ENCODE measurements around the gene VAC14.

The VAC14 gene

GRCh38 chr16:70764632-70765031 lies 36.3 kb downstream of the VAC14 start:
- DNase-seq (ENCODE audit: low spot score), result no peak

GRCh38 chr16:70760221-70760620 lies 40.7 kb downstream of the VAC14 start:
- DNase-seq (ENCODE audit: low spot score), result no peak

- no peak for DNase-seq (ENCODE audit: low spot score)
Measured at GRCh38 chr16:70759666-70760065, 41.3 kb downstream of the VAC14 start.

GRCh38 chr16:70758786-70759185 lies 42.2 kb downstream of the VAC14 start:
- DNase-seq (ENCODE audit: low spot score), result no peak

- no peak for DNase-seq (ENCODE audit: low spot score)
Measured at GRCh38 chr16:70757183-70757582, 43.8 kb downstream of the VAC14 start.

- no peak for DNase-seq (ENCODE audit: low spot score)
Measured at GRCh38 chr16:70756071-70756470, 44.9 kb downstream of the VAC14 start.

- DNase-seq (ENCODE audit: low spot score), result peak; percentile 60
Measured at GRCh38 chr16:70754851-70755600, 45.9 kb downstream of the VAC14 start.

- no peak for DNase-seq (ENCODE audit: low spot score)
Measured at GRCh38 chr16:70754371-70754770, 46.6 kb downstream of the VAC14 start.

- DNase-seq (ENCODE audit: low spot score), result no peak
Measured at GRCh38 chr16:70753694-70754325, 47.1 kb downstream of the VAC14 start.

GRCh38 chr16:70753228-70753627 lies 47.7 kb downstream of the VAC14 start:
- no peak for DNase-seq (ENCODE audit: low spot score)

- no peak for DNase-seq (ENCODE audit: low spot score)
Measured at GRCh38 chr16:70752426-70752825, 48.5 kb downstream of the VAC14 start.

GRCh38 chr16:70751593-70751992 lies 49.4 kb downstream of the VAC14 start:
- no peak for DNase-seq (ENCODE audit: low spot score)

GRCh38 chr16:70750893-70751467 lies 50.0 kb downstream of the VAC14 start:
- DNase-seq (ENCODE audit: low spot score), result no peak

- peak; percentile 65 for DNase-seq (ENCODE audit: low spot score)
Measured at GRCh38 chr16:70749681-70750601, 51.0 kb downstream of the VAC14 start.

GRCh38 chr16:70749006-70749678 lies 51.8 kb downstream of the VAC14 start:
- DNase-seq (ENCODE audit: low spot score), result no peak

GRCh38 chr16:70747703-70748631 lies 53.0 kb downstream of the VAC14 start:
- no peak for DNase-seq (ENCODE audit: low spot score)

- DNase-seq (ENCODE audit: low spot score), result no peak
Measured at GRCh38 chr16:70746708-70747424, 54.1 kb downstream of the VAC14 start.

GRCh38 chr16:70746040-70746707 lies 54.8 kb downstream of the VAC14 start:
- no peak for DNase-seq (ENCODE audit: low spot score)

- no peak for DNase-seq (ENCODE audit: low spot score)
Measured at GRCh38 chr16:70745536-70746025, 55.4 kb downstream of the VAC14 start.

All from globus pallidus (tissue), 1 donor.